ENCODE data around the gene LARGE1. TPM values are rescaled to one million over a fixed set of nuclear protein-coding genes. Genes with fewer than 3 reads are reported as not detected.
A peak's percentile ranks its signal among the peaks of the same experiment; 100 is the strongest.

LARGE1 gene
- total RNA-seq, 1 experiment from 2014 or later: 5.8 TPM

GRCh38 chr22:33538277-33538885, 381.9 kb downstream of the LARGE1 start:
- H3K4me1 ChIP-seq: peaks cover 48% of the 10 kb centered on the region
- H3K27me3 ChIP-seq (replicated peaks; ENCODE audit: control insufficient read depth, insufficient read depth, low read length): no peaks in the 10 kb centered on the region
- ChIA-PET POLR2A (no interaction called here), CTCF (interaction anchor here (2.1 kb wide), 1 partner anchor 20 kb away, joined by 13 read pairs; no protein-coding TSS in a partner anchor)
- Mint-ChIP-seq H3K9me3 (ENCODE audit: unreplicated experiment) (no peaks in the 10 kb centered on the region), H3K4me3 (ENCODE audit: unreplicated experiment) (no peak overlapping the region), H3K36me3 (ENCODE audit: insufficient read depth, unreplicated experiment) (no peaks in the 10 kb centered on the region), H3K27me3 (ENCODE audit: insufficient read depth, unreplicated experiment) (no peaks in the 10 kb centered on the region), H3K27ac (ENCODE audit: unreplicated experiment) (peak overlapping the region; percentile 19), H3K4me1 (ENCODE audit: low read depth, unreplicated experiment) (peaks cover 28% of the 10 kb centered on the region)
- DNase-seq: no peak
- H3K9me3 ChIP-seq: no peaks in the 10 kb centered on the region
- no peaks in the 10 kb centered on the region for H3K36me3 ChIP-seq (ENCODE audit: control insufficient read depth, insufficient read depth, low read length)
- BruUV-seq (replicated peaks): no TSS peak
- intact Hi-C loops (cut with micrococcal nuclease; ENCODE audit: unreplicated experiment): no loop called here
- no peak for TF ChIP-seq CTCF (IDR thresholded peaks at IDR 0.05; ENCODE audit: insufficient read depth in 1 of 2, low read depth in 1 of 2, low read length in 1 of 2, severe bottlenecking in 1 of 2, unreplicated experiment in 1 of 2)
- H3K4me3 ChIP-seq (ENCODE audit: low read depth, low read length): no peak overlapping the region

DNA sequence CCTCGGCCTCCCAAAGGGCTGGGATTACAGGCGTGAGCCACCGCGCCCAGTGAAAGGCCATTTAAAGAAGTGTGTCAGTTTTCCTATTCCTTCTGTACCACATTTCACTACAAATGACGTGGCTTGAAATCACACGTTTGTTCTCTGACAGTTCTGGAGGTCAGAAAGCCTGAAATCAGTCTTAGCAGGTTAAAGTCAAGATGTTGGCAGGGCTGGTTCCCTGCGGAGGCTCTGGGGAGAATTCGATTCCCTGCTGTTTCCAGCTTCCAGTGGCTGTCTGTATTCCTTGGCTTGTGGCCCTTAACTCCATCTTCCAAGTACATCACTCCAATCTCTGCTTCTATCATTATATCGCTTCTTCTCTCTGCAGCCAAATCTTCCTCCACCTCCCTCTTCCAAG, 383.2 kb downstream of the LARGE1 start:
- no peaks in the 10 kb centered on the region for H3K9me3 Mint-ChIP-seq (ENCODE audit: unreplicated experiment)
- Histone ChIP-seq H3K27me3 (replicated peaks; ENCODE audit: control insufficient read depth, insufficient read depth, low read length) (no peaks in the 10 kb centered on the region), H3K4me1 (peaks cover 34% of the 10 kb centered on the region), H3K36me3 (ENCODE audit: control insufficient read depth, insufficient read depth, low read length) (no peaks in the 10 kb centered on the region), H3K9me3 (no peaks in the 10 kb centered on the region), H3K4me3 (ENCODE audit: low read depth, low read length) (no peak overlapping the region)
- no peaks in the 10 kb centered on the region for H3K36me3 Mint-ChIP-seq (ENCODE audit: insufficient read depth, unreplicated experiment)
- no peak for DNase-seq
- intact Hi-C loops (cut with micrococcal nuclease; ENCODE audit: unreplicated experiment): no loop called here
- H3K27me3 Mint-ChIP-seq (ENCODE audit: insufficient read depth, unreplicated experiment): no peaks in the 10 kb centered on the region
- no peak for TF ChIP-seq CTCF (IDR thresholded peaks at IDR 0.05; ENCODE audit: insufficient read depth in 1 of 2, low read depth in 1 of 2, low read length in 1 of 2, severe bottlenecking in 1 of 2, unreplicated experiment in 1 of 2)
- H3K27ac Mint-ChIP-seq (ENCODE audit: unreplicated experiment): no peak overlapping the region
- no TSS peak for BruUV-seq (replicated peaks)
- H3K4me1 Mint-ChIP-seq (ENCODE audit: low read depth, unreplicated experiment): peaks cover 28% of the 10 kb centered on the region
- H3K4me3 Mint-ChIP-seq (ENCODE audit: unreplicated experiment): no peak overlapping the region
- ChIA-PET POLR2A (no interaction called here), CTCF (no interaction called here)

DNA sequence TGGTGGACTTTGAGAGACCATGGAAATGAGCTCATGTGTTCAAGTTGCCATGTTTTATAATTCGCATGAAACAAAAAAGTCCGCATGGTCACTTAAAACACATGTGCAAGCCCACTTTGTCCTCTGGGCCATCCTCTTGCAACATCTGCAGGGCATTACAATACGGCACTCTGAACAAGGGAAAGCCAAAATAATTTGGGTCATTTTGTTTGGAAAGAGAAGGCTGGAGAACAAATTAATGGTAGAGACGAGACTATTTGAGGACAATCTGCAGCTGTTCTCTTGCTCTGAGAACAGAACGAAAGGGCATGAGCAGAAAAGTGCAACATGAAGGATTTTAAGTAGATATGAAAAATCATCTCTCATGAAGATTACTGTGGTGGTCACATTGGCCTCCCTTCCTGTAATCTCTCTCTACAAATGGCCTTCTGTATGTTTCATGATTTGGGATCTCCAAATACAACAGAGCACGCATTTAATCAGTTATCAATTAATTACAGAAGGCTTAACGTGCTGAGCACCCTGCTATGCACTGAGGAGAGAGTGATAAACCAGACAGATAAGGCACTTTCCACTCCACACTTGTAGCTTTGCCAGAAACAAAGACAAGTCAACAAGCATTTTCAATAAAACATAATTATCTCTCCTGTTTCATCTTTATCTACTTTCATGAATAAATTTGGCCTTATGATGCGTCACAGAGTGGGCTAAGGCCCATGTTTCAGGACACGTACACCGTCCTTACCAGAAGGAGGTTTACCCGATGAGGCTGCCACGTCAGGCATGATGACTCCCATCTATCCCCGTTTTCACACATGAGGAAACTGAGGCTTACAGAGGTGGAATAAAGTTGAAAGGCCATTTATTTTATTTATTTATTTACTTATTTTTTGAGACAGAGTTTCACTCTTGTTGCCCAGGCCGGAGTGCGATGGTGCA, 384.1 kb downstream of the LARGE1 start:
- no peaks in the 10 kb centered on the region for H3K36me3 ChIP-seq (ENCODE audit: control insufficient read depth, insufficient read depth, low read length)
- ChIA-PET POLR2A (no interaction called here), CTCF (no interaction called here)
- no peak for DNase-seq
- no peaks in the 10 kb centered on the region for H3K27me3 ChIP-seq (replicated peaks; ENCODE audit: control insufficient read depth, insufficient read depth, low read length)
- intact Hi-C loops (cut with micrococcal nuclease; ENCODE audit: unreplicated experiment): no loop called here
- BruUV-seq (replicated peaks): no TSS peak
- no peaks in the 10 kb centered on the region for H3K36me3 Mint-ChIP-seq (ENCODE audit: insufficient read depth, unreplicated experiment)
- H3K9me3 Mint-ChIP-seq (ENCODE audit: unreplicated experiment): no peaks in the 10 kb centered on the region
- peak overlapping the region; percentile 43 for H3K27ac Mint-ChIP-seq (ENCODE audit: unreplicated experiment)
- peaks cover 32% of the 10 kb centered on the region for H3K4me1 ChIP-seq
- H3K9me3 ChIP-seq: no peaks in the 10 kb centered on the region
- no peaks in the 10 kb centered on the region for H3K27me3 Mint-ChIP-seq (ENCODE audit: insufficient read depth, unreplicated experiment)
- no peak overlapping the region for H3K4me3 Mint-ChIP-seq (ENCODE audit: unreplicated experiment)
- no peak for TF ChIP-seq CTCF (IDR thresholded peaks at IDR 0.05; ENCODE audit: insufficient read depth in 1 of 2, low read depth in 1 of 2, low read length in 1 of 2, severe bottlenecking in 1 of 2, unreplicated experiment in 1 of 2)
- no peak overlapping the region for H3K4me3 ChIP-seq (ENCODE audit: low read depth, low read length)
- H3K4me1 Mint-ChIP-seq (ENCODE audit: low read depth, unreplicated experiment): peaks cover 28% of the 10 kb centered on the region
